HEK293T (cell line): Measurements from ENCODE around the gene CDYL2.

Experiments used
- ARNT ChIP-seq: fragments of 450-650 bp; IDR thresholded peaks from 2 replicates; pipeline ENCODE4 v1.6.1; 2017; ENCODE audit warnings: mild to moderate bottlenecking
- BHLHE40 ChIP-seq: fragments of 450-650 bp; IDR thresholded peaks from 2 replicates; pipeline ENCODE4 v1.6.1; 2016; ENCODE audit warnings: mild to moderate bottlenecking, moderate library complexity, borderline replicate concordance
- CTBP1 ChIP-seq: fragments of 450-650 bp; IDR thresholded peaks from 2 replicates; pipeline ENCODE4 v1.6.1; 2016; ENCODE audit warnings: borderline replicate concordance
- ELF4 ChIP-seq: fragments of 450-650 bp; IDR thresholded peaks from 2 replicates; pipeline ENCODE4 v1.6.1; 2017; ENCODE audit warnings: antibody characterized with exemption
- FOXA1 ChIP-seq: fragments of 450-650 bp; IDR thresholded peaks from 2 replicates; pipeline ENCODE4 v1.6.1; 2016; ENCODE audit warnings: mild to moderate bottlenecking
- FOXK2 ChIP-seq: fragments of 450-650 bp; IDR thresholded peaks from 2 replicates; pipeline ENCODE4 v1.6.1; 2016; ENCODE audit warnings: mild to moderate bottlenecking
- FOXM1 ChIP-seq: fragments of 450-650 bp; IDR thresholded peaks from 2 replicates; pipeline ENCODE4 v1.6.1; 2017; ENCODE audit warnings: mild to moderate bottlenecking, borderline replicate concordance
- HDGF ChIP-seq: fragments of 450-650 bp; IDR thresholded peaks from 2 replicates; pipeline ENCODE4 v1.6.1; 2017; ENCODE audit warnings: antibody characterized with exemption, borderline replicate concordance
- LEF1 ChIP-seq: fragments of 450-650 bp; IDR thresholded peaks from 2 replicates; pipeline ENCODE4 v1.6.1; 2017; ENCODE audit warnings: mild to moderate bottlenecking, borderline replicate concordance
- NFRKB ChIP-seq: fragments of 450-650 bp; IDR thresholded peaks from 2 replicates; pipeline ENCODE4 v1.6.1; 2016; ENCODE audit warnings: mild to moderate bottlenecking, moderate library complexity
- SP1 ChIP-seq: fragments of 450-650 bp; IDR thresholded peaks from 2 replicates; pipeline ENCODE4 v1.6.1; 2017
- SUZ12 ChIP-seq: fragments of 450-650 bp; IDR thresholded peaks from 2 replicates; pipeline ENCODE4 v1.6.1; 2016; ENCODE audit warnings: mild to moderate bottlenecking
- ZNF384 ChIP-seq: fragments of 450-650 bp; IDR thresholded peaks from 2 replicates; pipeline ENCODE4 v1.6.1; 2016

GRCh38 chr16:80692270-80692669 is 112.1 kb downstream of the CDYL2 start:
- TF ChIP-seq FOXK2 (no peak), SP1 (no peak), ELF4 (no peak), NFRKB (no peak), BHLHE40 (no peak), HDGF (no peak), ARNT (no peak), FOXM1 (no peak), LEF1 (no peak), FOXA1 (no peak), ZNF384 (no peak), CTBP1 (no peak), SUZ12 (no peak)
